Subcutaneous abdominal adipose tissue (tissue), 5 donors: ENCODE results near the gene MINPP1.
A peak's percentile ranks its signal among the peaks of the same experiment; 100 is the strongest.
"Not testable (repeated sequence)": the region's sequence is repeated elsewhere in the genome, so short reads cannot be mapped to it uniquely, and the experiment has no call there.

Experiments used
- H3K27ac ChIP-seq: one replicate; pipeline ENCODE4 v1.7.0; 2013; ENCODE audit warnings: low read depth, mild to moderate bottlenecking, inconsistent platforms, low read length, moderate library complexity
- H3K27me3 ChIP-seq, 5 donors: one replicate each; pipeline ENCODE4 v1.7.0; 2013; ENCODE audit warnings: low read length in 5 of 5, inconsistent platforms in 1 of 5; ENCODE audit not compliant: control insufficient read depth in 5 of 5, insufficient read depth in 4 of 5
- H3K36me3 ChIP-seq, 5 donors: one replicate each; pipeline ENCODE4 v1.7.0; 2013; ENCODE audit warnings: low read length in 5 of 5; ENCODE audit not compliant: control insufficient read depth in 5 of 5, insufficient read depth in 5 of 5
- H3K4me1 ChIP-seq, 5 donors: one replicate each; pipeline ENCODE4 v1.7.0; 2013; ENCODE audit warnings: low read length in 5 of 5, mild to moderate bottlenecking in 3 of 5, moderate library complexity in 1 of 5; ENCODE audit not compliant: control insufficient read depth in 5 of 5, insufficient read depth in 5 of 5
- H3K4me3 ChIP-seq, 5 donors: one replicate each; pipeline ENCODE4 v1.7.0; 2013; ENCODE audit warnings: low read length in 5 of 5, low read depth in 1 of 5
- H3K9ac ChIP-seq, 5 donors: one replicate each; pipeline ENCODE4 v1.7.0; 2013; ENCODE audit warnings: low read length in 5 of 5, mild to moderate bottlenecking in 4 of 5, moderate library complexity in 3 of 5
- H3K9me3 ChIP-seq, 5 donors: one replicate each; pipeline ENCODE4 v1.7.0; 2013; ENCODE audit warnings: low read length in 5 of 5; ENCODE audit not compliant: control insufficient read depth in 5 of 5
- donor health status: healthy.
- donor health status: healthy.
- donor health status: healthy.
- donor health status: healthy.
- donor health status: healthy.

The MINPP1 gene

GRCh38 chr10:87585565-87586514, 81.1 kb downstream of the MINPP1 start:
- no peak overlapping the region for H3K4me3 ChIP-seq
- no peaks in the 10 kb centered on the region for H3K4me1 ChIP-seq
- H3K9ac ChIP-seq, result no peak overlapping the region
- H3K36me3 ChIP-seq, result no peaks in the 10 kb centered on the region
- no peaks in the 10 kb centered on the region for H3K27me3 ChIP-seq
- no peak overlapping the region for H3K27ac ChIP-seq
- H3K9me3 ChIP-seq, result no peaks in the 10 kb centered on the region

- no peak overlapping the region for H3K27ac ChIP-seq
- H3K9me3 ChIP-seq, result no peaks in the 10 kb centered on the region
Measured at GRCh38 chr10:87589645-87590051, 85.0 kb downstream of the MINPP1 start.

GRCh38 chr10:87590705-87591588, 86.3 kb downstream of the MINPP1 start:
- Histone ChIP-seq H3K27ac (no peak overlapping the region), H3K9me3 (no peaks in the 10 kb centered on the region), H3K36me3 (no peaks in the 10 kb centered on the region), H3K27me3 (no peaks in the 10 kb centered on the region), H3K9ac (no peak overlapping the region), H3K4me3 (no peak overlapping the region), H3K4me1 (peaks cover 3 to 24% (median 17%) of the 10 kb centered on the region in 5 donors)

More at GRCh38 chr10:87589645-87590051, 85.0 kb downstream of the MINPP1 start:
- no peaks in the 10 kb centered on the region for H3K27me3 ChIP-seq
- H3K36me3 ChIP-seq, result no peaks in the 10 kb centered on the region
- no peak overlapping the region for H3K9ac ChIP-seq
- H3K4me3 ChIP-seq, result no peak overlapping the region
- peaks cover under 1 to 16% (median 10%) of the 10 kb centered on the region in 5 donors for H3K4me1 ChIP-seq

GRCh38 chr10:87591589-87591886, 86.8 kb downstream of the MINPP1 start:
- Histone ChIP-seq H3K9ac (no peak overlapping the region), H3K36me3 (no peaks in the 10 kb centered on the region), H3K9me3 (no peaks in the 10 kb centered on the region), H3K27me3 (no peaks in the 10 kb centered on the region), H3K4me3 (no peak overlapping the region), H3K4me1 (peaks cover 3 to 24% (median 17%) of the 10 kb centered on the region in 5 donors), H3K27ac (no peak overlapping the region)

- H3K9me3 ChIP-seq, H3K9ac ChIP-seq, H3K36me3 ChIP-seq, H3K27me3 ChIP-seq, H3K27ac ChIP-seq, H3K4me3 ChIP-seq: not testable (repeated sequence)
- H3K4me1 ChIP-seq, result peaks cover 3 to 24% (median 17%) of the 10 kb centered on the region in 5 donors
Measured at GRCh38 chr10:87592920-87593319, 88.2 kb downstream of the MINPP1 start.

- Histone ChIP-seq H3K27ac (peak overlapping the region; percentile 4), H3K4me3 (no peak overlapping the region), H3K4me1 (peaks cover 3 to 26% (median 22%) of the 10 kb centered on the region in 5 donors), H3K36me3 (no peaks in the 10 kb centered on the region), H3K9ac (no peak overlapping the region), H3K27me3 (no peaks in the 10 kb centered on the region), H3K9me3 (peaks cover 0 to 4% (median 0%) of the 10 kb centered on the region in 5 donors)
Measured at GRCh38 chr10:87593702-87594101, 89.0 kb downstream of the MINPP1 start.

GRCh38 chr10:87594181-87594580, 89.5 kb downstream of the MINPP1 start:
- Histone ChIP-seq H3K9ac (no peak overlapping the region), H3K4me1 (peaks cover 3 to 28% (median 23%) of the 10 kb centered on the region in 5 donors), H3K4me3 (no peak overlapping the region), H3K27me3 (no peaks in the 10 kb centered on the region), H3K9me3 (peaks cover 0 to 4% (median 0%) of the 10 kb centered on the region in 5 donors), H3K27ac (peak overlapping the region; percentile 4), H3K36me3 (no peaks in the 10 kb centered on the region)

- no peak overlapping the region for H3K27ac ChIP-seq
- no peaks in the 10 kb centered on the region for H3K27me3 ChIP-seq
- peaks cover 0 to 4% (median 0%) of the 10 kb centered on the region in 5 donors for H3K9me3 ChIP-seq
- no peak overlapping the region for H3K9ac ChIP-seq
- H3K4me3 ChIP-seq, result no peak overlapping the region
- H3K36me3 ChIP-seq, result no peaks in the 10 kb centered on the region
- H3K4me1 ChIP-seq, result peaks cover 3 to 28% (median 23%) of the 10 kb centered on the region in 5 donors
Measured at GRCh38 chr10:87594864-87595263, 90.2 kb downstream of the MINPP1 start.

GRCh38 chr10:87596351-87596750, 91.7 kb downstream of the MINPP1 start:
- Histone ChIP-seq H3K27me3 (no peaks in the 10 kb centered on the region), H3K9me3 (peaks cover 0 to 4% (median 0%) of the 10 kb centered on the region in 5 donors), H3K4me3 (no peak overlapping the region), H3K27ac (no peak overlapping the region), H3K4me1 (peaks cover 3 to 28% (median 23%) of the 10 kb centered on the region in 5 donors), H3K9ac (no peak overlapping the region), H3K36me3 (no peaks in the 10 kb centered on the region)

GRCh38 chr10:87598700-87599099, 94.0 kb downstream of the MINPP1 start:
- H3K9ac ChIP-seq, result no peak overlapping the region
- no peak overlapping the region for H3K27ac ChIP-seq
- H3K4me1 ChIP-seq, result peaks cover 3 to 21% (median 19%) of the 10 kb centered on the region in 5 donors
- H3K4me3 ChIP-seq, result no peak overlapping the region
- H3K36me3 ChIP-seq, result no peaks in the 10 kb centered on the region
- peaks cover 0 to 4% (median 0%) of the 10 kb centered on the region in 5 donors for H3K9me3 ChIP-seq
- H3K27me3 ChIP-seq, result no peaks in the 10 kb centered on the region
